HL-60 (cell line): ENCODE results near the gene ENTHD1.

ENCODE experiments used
- GABPA ChIP-seq: IDR thresholded peaks from 2 replicates; pipeline ENCODE4 v1.6.1; 2012; ENCODE audit warnings: low read depth
- POLR2AphosphoS5 ChIP-seq: IDR thresholded peaks from 2 replicates; pipeline ENCODE4 v1.6.1; 2012; ENCODE audit warnings: low read depth
- SPI1 ChIP-seq: IDR thresholded peaks from 2 replicates; pipeline ENCODE4 v1.6.1; 2012; ENCODE audit warnings: low read depth, mild to moderate bottlenecking, borderline replicate concordance
- TF ChIP-seq, protein P1 (sequence below): IDR thresholded peaks from one replicate; pipeline ENCODE4 v1.5.1; 2011; ENCODE audit warnings: low read length, control low read depth, inconsistent platforms; ENCODE audit not compliant: insufficient read depth

DNA sequence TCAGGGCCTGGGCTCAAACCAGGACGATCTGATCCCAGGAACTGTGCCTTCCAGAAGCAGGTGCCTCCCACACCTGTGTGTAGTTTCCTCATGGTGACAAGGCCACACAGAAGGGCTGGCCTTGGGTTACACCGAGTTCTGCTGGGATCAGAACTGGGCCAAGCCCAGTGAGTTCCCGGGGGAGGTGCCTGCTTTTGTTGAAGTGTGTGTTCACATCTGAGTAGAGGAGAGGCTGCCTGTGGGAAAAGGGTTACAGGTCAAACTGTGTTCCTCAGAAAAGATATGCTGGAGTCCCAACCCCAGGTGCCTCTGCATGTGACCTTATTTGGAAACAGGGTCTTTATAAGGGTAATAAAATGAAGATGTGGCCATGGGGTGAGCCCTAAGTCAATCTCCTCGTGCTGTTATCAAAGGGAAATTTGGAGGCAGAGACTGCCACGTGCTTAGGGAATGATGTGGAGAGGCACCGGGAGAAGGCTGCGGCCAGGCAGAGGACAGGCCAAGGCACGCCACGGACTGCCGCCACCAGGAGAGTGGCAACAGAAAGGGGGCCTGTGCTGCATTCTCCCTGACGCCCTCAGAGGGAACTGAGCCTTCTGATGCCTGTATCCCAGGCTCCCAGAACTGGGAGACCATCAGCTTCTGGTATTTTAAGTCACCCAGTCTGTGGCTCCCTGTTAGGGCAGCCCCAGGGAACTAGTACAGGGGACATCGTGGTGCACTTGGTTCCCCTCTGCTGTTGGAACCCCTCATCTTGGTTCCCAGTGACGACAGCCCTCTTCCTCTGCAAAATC lies 164.2 kb downstream of the ENTHD1 start:
- TF ChIP-seq, protein P1, sequence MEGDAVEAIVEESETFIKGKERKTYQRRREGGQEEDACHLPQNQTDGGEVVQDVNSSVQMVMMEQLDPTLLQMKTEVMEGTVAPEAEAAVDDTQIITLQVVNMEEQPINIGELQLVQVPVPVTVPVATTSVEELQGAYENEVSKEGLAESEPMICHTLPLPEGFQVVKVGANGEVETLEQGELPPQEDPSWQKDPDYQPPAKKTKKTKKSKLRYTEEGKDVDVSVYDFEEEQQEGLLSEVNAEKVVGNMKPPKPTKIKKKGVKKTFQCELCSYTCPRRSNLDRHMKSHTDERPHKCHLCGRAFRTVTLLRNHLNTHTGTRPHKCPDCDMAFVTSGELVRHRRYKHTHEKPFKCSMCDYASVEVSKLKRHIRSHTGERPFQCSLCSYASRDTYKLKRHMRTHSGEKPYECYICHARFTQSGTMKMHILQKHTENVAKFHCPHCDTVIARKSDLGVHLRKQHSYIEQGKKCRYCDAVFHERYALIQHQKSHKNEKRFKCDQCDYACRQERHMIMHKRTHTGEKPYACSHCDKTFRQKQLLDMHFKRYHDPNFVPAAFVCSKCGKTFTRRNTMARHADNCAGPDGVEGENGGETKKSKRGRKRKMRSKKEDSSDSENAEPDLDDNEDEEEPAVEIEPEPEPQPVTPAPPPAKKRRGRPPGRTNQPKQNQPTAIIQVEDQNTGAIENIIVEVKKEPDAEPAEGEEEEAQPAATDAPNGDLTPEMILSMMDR, result no peak
- TF ChIP-seq GABPA (no peak), SPI1 (no peak), POLR2AphosphoS5 (no peak)
